HepG2 (cell line): ENCODE data around the gene STEAP1B. TPM values are rescaled to one million over a fixed set of nuclear protein-coding genes. Genes with fewer than 3 reads are reported as not detected.
A peak's percentile ranks its signal among the peaks of the same experiment; 100 is the strongest.

Source experiments
- BRCA1 ChIP-seq: sonication (generic); formaldehyde crosslinking; IDR thresholded peaks from 2 replicates; pipeline ENCODE4 v1.4.0; 2020; ENCODE audit warnings: missing genetic modification reagents
- ELF3 ChIP-seq: IDR thresholded peaks from 2 replicates; pipeline ENCODE4 v1.6.1; 2016; ENCODE audit warnings: missing genetic modification reagents, missing compliant biosample characterization
- MZF1 ChIP-seq: sonication (generic); formaldehyde crosslinking; IDR thresholded peaks from 2 replicates; pipeline ENCODE4 v1.8.1; 2023; ENCODE audit warnings: mild to moderate bottlenecking, missing genetic modification reagents, borderline replicate concordance
- RXRB ChIP-seq: IDR thresholded peaks from 2 replicates; pipeline ENCODE4 v1.6.1; 2016; ENCODE audit warnings: borderline replicate concordance, missing genetic modification reagents, missing compliant biosample characterization
- TBX3 ChIP-seq: fragments of 450-650 bp; IDR thresholded peaks from 2 replicates; pipeline ENCODE4 v1.6.1; 2017; ENCODE audit warnings: antibody characterized with exemption, mild to moderate bottlenecking, inconsistent platforms, borderline replicate concordance
- ZFP90 ChIP-seq: sonication (generic); formaldehyde crosslinking; IDR thresholded peaks from 2 replicates; pipeline ENCODE4 v1.8.0; 2022; ENCODE audit warnings: missing genetic modification reagents, mild to moderate bottlenecking, inconsistent platforms, borderline replicate concordance
- ZNF136 ChIP-seq: sonication (generic); formaldehyde crosslinking; IDR thresholded peaks from 2 replicates; pipeline ENCODE4 v1.8.1; 2022; ENCODE audit warnings: low read depth, mild to moderate bottlenecking, moderate library complexity, missing genetic modification reagents
- polyA plus RNA-seq, 8 experiments: library from polyadenylated mRNA; depleted of rRNA in 3 of 8; stranded (reverse) in 7 of 8; unstranded in 1 of 8; fragments of >200 nt; fragmentation: Illumina TruSeq in 4 of 8; extraction: Trizol in 4 of 8; gene quantifications; 2 replicates each; pipeline versions ENCODE4 v1.2.1 to v1.2.3, GENCODE V29; 2011 to 2016; ENCODE audit warnings: low read depth in 4 of 8, missing spikeins in 1 of 8, mixed read lengths in 1 of 8; ENCODE audit not compliant: insufficient read depth in 1 of 8
- total RNA-seq, 5 experiments: library from RNA; depleted of rRNA; stranded (reverse); fragments of >200 nt; fragmentation: Illumina TruSeq; extraction: Trizol; gene quantifications; 2 replicates each; pipeline ENCODE4 v1.2.3, GENCODE V29; 2016; ENCODE audit warnings: low read depth in 1 of 5
- TF ChIP-seq, protein P1 (sequence below): IDR thresholded peaks from 2 replicates; pipeline ENCODE4 v1.6.1; 2012; ENCODE audit warnings: low read depth, low read length, improper control_type of control experiment
- TF ChIP-seq, protein P2 (sequence below): sonication (generic); formaldehyde crosslinking; IDR thresholded peaks from 2 replicates; pipeline ENCODE4 v1.4.0; 2020; ENCODE audit warnings: missing genetic modification reagents
- TF ChIP-seq, protein P3 (sequence below): sonication (generic); formaldehyde crosslinking; IDR thresholded peaks from 2 replicates; pipeline ENCODE4 v1.4.0; 2020; ENCODE audit warnings: mild to moderate bottlenecking, missing genetic modification reagents
- TF ChIP-seq, protein P4 (sequence below): sonication (generic); formaldehyde crosslinking; IDR thresholded peaks from 2 replicates; pipeline ENCODE4 v1.8.0; 2022; ENCODE audit warnings: mild to moderate bottlenecking, missing genetic modification reagents; ENCODE audit not compliant: insufficient replicate concordance
- TF ChIP-seq, protein P5 (sequence below): IDR thresholded peaks from 2 replicates; pipeline ENCODE4 v1.6.1; 2016

STEAP1B gene
- total and polyA plus RNA-seq, 2 of the 13 experiments (the other 11 are each of a cell fraction or from before 2014, with no cell fraction given): not detected

DNA sequence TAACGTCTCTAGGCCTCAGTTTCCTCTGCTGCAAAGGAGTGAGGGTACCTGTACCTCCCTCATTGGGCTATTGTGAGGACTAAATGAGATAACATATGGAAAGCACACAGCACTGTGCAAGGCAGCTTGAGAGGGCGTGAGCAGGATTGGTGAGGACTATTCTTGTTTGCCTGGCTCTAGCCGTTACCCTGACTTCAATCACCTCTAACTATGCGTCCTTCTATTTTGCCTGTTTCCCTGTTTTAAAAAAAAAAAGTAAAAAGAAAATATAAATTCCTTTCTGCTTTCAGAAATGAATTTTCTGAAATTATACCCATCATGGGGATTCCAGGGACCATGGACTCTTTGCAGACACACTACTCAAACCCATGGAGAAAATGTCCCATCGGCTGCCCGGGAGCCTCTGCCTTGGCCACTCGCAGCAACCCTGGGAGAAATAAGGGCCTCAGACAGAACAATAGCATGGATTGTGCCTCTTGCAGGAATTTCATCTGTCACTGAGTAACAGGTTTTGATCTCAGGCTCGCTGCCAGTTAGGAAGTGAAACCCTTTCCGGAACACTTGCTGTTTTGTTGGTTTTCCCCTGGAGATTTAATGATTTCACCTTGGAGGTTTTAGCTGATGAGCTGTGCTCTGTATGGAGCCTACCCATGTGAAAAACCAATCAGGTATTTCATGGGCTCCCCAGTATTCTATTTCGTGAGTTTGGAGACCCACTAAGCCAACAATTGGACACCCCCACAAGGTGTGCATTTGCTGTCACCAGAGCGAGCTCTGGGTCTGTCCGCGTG, 55.6 kb downstream of the STEAP1B start (continued):
- peak; percentile 47 for TF ChIP-seq RXRB (CRISPR knock-in tag)
- peak; percentile 92 for TF ChIP-seq ELF3 (CRISPR knock-in tag)
- TF ChIP-seq TBX3: no peak
- TF ChIP-seq, protein P1, sequence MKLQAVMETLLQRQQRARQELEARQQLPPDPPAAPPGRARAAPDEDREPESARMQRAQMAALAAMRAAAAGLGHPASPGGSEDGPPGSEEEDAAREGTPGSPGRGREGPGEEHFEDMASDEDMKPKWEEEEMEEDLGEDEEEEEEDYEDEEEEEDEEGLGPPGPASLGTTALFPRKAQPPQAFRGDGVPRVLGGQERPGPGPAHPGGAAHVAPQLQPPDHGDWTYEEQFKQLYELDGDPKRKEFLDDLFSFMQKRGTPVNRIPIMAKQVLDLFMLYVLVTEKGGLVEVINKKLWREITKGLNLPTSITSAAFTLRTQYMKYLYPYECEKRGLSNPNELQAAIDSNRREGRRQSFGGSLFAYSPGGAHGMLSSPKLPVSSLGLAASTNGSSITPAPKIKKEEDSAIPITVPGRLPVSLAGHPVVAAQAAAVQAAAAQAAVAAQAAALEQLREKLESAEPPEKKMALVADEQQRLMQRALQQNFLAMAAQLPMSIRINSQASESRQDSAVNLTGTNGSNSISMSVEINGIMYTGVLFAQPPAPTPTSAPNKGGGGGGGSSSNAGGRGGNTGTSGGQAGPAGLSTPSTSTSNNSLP: peak; percentile 91
- TF ChIP-seq, protein P2, sequence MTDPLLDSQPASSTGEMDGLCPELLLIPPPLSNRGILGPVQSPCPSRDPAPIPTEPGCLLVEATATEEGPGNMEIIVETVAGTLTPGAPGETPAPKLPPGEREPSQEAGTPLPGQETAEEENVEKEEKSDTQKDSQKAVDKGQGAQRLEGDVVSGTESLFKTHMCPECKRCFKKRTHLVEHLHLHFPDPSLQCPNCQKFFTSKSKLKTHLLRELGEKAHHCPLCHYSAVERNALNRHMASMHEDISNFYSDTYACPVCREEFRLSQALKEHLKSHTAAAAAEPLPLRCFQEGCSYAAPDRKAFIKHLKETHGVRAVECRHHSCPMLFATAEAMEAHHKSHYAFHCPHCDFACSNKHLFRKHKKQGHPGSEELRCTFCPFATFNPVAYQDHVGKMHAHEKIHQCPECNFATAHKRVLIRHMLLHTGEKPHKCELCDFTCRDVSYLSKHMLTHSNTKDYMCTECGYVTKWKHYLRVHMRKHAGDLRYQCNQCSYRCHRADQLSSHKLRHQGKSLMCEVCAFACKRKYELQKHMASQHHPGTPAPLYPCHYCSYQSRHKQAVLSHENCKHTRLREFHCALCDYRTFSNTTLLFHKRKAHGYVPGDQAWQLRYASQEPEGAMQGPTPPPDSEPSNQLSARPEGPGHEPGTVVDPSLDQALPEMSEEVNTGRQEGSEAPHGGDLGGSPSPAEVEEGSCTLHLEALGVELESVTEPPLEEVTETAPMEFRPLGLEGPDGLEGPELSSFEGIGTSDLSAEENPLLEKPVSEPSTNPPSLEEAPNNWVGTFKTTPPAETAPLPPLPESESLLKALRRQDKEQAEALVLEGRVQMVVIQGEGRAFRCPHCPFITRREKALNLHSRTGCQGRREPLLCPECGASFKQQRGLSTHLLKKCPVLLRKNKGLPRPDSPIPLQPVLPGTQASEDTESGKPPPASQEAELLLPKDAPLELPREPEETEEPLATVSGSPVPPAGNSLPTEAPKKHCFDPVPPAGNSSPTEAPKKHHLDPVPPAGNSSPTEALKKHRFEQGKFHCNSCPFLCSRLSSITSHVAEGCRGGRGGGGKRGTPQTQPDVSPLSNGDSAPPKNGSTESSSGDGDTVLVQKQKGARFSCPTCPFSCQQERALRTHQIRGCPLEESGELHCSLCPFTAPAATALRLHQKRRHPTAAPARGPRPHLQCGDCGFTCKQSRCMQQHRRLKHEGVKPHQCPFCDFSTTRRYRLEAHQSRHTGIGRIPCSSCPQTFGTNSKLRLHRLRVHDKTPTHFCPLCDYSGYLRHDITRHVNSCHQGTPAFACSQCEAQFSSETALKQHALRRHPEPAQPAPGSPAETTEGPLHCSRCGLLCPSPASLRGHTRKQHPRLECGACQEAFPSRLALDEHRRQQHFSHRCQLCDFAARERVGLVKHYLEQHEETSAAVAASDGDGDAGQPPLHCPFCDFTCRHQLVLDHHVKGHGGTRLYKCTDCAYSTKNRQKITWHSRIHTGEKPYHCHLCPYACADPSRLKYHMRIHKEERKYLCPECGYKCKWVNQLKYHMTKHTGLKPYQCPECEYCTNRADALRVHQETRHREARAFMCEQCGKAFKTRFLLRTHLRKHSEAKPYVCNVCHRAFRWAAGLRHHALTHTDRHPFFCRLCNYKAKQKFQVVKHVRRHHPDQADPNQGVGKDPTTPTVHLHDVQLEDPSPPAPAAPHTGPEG (CRISPR knock-in tag): no peak; the same call in 1 of the 2 replicates
- TF ChIP-seq MZF1: no peak
- no peak for TF ChIP-seq ZFP90 (CRISPR knock-in tag)
- TF ChIP-seq BRCA1: no peak
- TF ChIP-seq, protein P3, sequence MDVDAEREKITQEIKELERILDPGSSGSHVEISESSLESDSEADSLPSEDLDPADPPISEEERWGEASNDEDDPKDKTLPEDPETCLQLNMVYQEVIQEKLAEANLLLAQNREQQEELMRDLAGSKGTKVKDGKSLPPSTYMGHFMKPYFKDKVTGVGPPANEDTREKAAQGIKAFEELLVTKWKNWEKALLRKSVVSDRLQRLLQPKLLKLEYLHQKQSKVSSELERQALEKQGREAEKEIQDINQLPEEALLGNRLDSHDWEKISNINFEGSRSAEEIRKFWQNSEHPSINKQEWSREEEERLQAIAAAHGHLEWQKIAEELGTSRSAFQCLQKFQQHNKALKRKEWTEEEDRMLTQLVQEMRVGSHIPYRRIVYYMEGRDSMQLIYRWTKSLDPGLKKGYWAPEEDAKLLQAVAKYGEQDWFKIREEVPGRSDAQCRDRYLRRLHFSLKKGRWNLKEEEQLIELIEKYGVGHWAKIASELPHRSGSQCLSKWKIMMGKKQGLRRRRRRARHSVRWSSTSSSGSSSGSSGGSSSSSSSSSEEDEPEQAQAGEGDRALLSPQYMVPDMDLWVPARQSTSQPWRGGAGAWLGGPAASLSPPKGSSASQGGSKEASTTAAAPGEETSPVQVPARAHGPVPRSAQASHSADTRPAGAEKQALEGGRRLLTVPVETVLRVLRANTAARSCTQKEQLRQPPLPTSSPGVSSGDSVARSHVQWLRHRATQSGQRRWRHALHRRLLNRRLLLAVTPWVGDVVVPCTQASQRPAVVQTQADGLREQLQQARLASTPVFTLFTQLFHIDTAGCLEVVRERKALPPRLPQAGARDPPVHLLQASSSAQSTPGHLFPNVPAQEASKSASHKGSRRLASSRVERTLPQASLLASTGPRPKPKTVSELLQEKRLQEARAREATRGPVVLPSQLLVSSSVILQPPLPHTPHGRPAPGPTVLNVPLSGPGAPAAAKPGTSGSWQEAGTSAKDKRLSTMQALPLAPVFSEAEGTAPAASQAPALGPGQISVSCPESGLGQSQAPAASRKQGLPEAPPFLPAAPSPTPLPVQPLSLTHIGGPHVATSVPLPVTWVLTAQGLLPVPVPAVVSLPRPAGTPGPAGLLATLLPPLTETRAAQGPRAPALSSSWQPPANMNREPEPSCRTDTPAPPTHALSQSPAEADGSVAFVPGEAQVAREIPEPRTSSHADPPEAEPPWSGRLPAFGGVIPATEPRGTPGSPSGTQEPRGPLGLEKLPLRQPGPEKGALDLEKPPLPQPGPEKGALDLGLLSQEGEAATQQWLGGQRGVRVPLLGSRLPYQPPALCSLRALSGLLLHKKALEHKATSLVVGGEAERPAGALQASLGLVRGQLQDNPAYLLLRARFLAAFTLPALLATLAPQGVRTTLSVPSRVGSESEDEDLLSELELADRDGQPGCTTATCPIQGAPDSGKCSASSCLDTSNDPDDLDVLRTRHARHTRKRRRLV (CRISPR knock-in tag): 0 out of 2 replicates have a peak, but pooled peaks have one; percentile 33
- TF ChIP-seq, protein P4, sequence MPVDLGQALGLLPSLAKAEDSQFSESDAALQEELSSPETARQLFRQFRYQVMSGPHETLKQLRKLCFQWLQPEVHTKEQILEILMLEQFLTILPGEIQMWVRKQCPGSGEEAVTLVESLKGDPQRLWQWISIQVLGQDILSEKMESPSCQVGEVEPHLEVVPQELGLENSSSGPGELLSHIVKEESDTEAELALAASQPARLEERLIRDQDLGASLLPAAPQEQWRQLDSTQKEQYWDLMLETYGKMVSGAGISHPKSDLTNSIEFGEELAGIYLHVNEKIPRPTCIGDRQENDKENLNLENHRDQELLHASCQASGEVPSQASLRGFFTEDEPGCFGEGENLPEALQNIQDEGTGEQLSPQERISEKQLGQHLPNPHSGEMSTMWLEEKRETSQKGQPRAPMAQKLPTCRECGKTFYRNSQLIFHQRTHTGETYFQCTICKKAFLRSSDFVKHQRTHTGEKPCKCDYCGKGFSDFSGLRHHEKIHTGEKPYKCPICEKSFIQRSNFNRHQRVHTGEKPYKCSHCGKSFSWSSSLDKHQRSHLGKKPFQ (CRISPR knock-in tag): peak; percentile 40
- TF ChIP-seq, protein P5, sequence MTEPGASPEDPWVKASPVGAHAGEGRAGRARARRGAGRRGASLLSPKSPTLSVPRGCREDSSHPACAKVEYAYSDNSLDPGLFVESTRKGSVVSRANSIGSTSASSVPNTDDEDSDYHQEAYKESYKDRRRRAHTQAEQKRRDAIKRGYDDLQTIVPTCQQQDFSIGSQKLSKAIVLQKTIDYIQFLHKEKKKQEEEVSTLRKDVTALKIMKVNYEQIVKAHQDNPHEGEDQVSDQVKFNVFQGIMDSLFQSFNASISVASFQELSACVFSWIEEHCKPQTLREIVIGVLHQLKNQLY (CRISPR knock-in tag): peak; percentile 24; the same call in 1 of the 2 replicates
- TF ChIP-seq ZNF136 (CRISPR knock-in tag): peak; percentile 54; the same call in 1 of the 2 replicates
